GM18498 (cell line): ENCODE data around the gene WBP2NL.
"Not testable (repeated sequence)": the region's sequence is repeated elsewhere in the genome, so short reads cannot be mapped to it uniquely, and the experiment has no call there.

Experiments
- ATAC-seq: cut with Tn5 transposase; IDR thresholded peaks from one replicate; pipeline ENCODE4 v1.9.1; 2021; ENCODE audit warnings: mild to moderate bottlenecking, moderate library complexity; ENCODE audit not compliant: unreplicated experiment

WBP2NL gene

GRCh38 chr22:41998361-41999261, at the start of gene WBP2NL:
TSS of gene WBP2NL (plus strand) at chr22:41998788. CDS start at chr22:41998819, 31 bp downstream.
- peak; percentile 90 for ATAC-seq

- not testable (repeated sequence) for ATAC-seq
Observed at GRCh38 chr22:41948928-41949296, 49.7 kb upstream of the WBP2NL start.

GRCh38 chr22:41949297-41949965, 49.2 kb upstream of the WBP2NL start:
- no peak for ATAC-seq

DNA sequence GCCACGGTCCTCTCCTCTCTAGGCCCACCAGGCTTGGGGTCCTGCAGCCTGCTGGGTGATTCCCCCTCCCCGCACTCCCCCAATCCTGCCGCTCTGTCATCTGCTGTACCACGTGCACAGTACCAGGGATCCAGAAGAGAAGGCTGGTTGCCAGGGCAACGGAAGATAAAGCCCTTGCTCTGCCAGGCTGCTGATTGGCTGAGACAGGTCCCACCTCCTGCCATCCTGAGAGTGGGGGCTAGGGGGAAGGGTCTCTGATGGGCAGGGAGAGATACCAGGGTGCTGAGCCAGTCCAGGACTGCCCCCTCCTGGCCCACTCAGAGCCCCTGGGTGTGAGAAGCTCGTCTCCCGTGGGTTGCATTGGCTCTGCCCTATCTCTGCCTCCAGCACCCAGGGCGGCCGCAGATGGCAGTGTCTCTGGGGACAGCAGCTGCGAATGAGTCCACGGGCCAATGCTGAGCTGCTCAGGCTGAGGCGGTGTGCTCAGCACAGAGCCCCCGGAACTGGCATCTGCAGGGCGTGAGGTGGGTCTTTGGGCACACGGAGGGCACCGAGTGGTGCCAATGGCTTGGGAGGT, 46.6 kb upstream of the WBP2NL start, which contains the start of gene SMIM45:
TSS of gene SMIM45 (plus strand) at position 253 of the 577 bp plus-strand sequence.
- no peak for ATAC-seq

DNA sequence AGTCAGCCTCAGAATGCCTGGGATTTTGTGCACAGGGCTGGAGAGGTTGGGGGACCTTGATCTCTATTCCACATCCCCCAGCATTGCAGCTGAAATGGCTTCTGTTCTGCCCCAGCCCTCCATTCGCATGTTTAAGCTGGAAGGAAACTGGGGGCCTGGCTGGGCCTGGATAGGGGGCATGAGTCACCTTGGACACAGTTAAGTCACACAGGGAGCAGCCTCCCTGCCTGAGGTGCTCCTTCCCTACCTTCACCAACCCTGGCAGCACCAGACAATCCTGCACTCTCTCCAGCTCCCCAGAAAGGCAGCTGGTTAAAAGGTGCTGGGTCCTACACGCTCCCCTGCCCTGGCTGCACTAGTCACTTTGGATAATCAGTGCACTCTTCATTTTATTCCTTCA, 45.9 kb upstream of the WBP2NL start:
- ATAC-seq, result no peak

GRCh38 chr22:41957941-41958556, 40.5 kb upstream of the WBP2NL start:
- peak; percentile 5 for ATAC-seq

DNA sequence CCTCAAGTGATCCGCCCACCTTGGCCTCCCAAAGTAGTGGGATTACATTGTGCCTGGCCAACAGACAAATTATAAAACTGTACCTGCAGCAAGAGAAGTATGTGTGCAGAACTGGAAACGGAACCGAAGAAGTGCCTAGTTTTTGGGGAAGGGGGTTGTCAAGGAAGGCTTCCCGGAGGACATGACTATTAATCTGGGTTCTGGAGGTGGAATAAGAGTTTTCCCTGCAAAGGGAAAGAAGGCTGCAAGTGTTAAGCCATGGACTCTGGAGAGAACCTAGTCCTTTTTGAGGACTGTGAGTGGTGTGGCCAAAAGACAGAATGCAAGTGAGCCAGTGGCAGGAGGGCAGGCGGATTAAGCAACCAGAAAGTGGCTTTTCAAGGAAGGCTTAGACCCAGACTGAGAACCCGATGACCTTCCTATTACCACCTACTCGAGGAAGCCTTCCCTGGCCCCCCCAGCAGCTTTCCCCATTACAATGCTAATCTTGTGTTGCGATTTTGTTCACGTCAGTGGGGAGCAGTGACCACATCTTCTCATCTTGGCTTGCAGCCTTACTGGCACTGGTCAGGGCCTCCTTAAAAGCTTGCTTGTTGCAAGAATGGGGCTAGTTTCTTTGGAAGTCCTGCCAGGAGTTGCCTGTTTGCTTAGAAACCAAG, 35.0 kb upstream of the WBP2NL start:
- no peak for ATAC-seq

- no peak for ATAC-seq
Observed at GRCh38 chr22:41964112-41964491, 34.5 kb upstream of the WBP2NL start.

GRCh38 chr22:41966225-41966606, 32.4 kb upstream of the WBP2NL start:
- no peak for ATAC-seq

DNA sequence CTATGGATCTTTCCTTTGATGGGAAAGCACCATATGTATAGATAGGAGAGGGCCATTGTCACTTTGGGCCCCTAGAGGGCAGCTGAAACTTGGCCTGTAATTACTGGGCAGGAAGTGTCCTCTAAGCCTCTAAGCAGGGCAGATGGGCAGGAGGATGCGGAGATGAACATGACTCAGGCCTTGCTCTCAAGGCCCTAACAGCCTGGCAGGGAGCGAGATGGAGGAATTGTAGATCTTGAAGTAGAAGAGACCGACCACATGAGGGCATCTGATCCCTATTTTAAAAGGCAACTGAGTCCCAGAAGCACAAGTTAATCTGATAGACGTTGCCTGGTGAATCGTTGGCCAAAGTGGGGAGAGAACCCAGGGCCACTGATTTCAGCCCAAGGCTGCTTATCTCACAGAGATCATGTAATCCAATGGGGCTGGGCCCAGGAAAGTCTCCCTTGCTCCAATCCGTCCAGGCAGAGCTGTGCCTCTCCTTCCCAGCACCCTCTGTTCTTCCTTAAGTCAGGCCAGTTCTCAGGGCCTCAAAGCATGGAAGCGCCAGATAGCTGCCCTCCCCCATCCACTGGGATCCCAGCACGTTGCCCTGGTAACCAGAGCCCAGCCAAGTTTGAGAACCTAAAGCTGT, 31.9 kb upstream of the WBP2NL start:
- ATAC-seq, result no peak

GRCh38 chr22:41968601-41969000, 30.0 kb upstream of the WBP2NL start:
- ATAC-seq, result no peak

DNA sequence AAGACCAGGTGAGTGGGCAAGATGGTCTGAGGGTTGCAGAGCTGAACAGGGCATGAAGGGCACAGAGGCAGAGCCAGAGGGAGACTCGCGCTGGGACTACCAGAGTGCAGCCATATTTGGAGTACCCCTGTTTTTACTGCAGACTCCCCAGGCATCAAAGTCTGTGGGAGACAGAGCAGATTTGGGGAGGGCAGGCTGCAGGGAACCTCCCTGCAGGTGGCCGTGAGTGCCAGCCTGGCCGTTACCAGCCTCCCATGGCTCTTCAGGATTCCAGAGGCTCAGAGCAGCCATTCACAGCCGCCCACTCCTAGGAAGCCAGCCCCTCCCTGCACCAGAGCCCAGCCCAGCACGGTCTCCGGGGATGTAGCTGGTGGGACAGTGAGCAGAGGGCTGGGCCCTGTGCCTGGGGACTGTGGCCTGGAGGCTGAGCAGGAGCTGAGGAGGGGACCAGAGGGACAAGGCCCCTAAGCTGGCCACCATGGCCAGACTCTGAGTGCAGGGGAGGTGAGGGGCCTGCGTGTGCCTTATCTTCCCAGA, 29.4 kb upstream of the WBP2NL start, which contains the start of gene SEPTIN3:
TSS of gene SEPTIN3 (plus strand) at position 334 of the 537 bp plus-strand sequence. CDS start 2,050 bp downstream, outside the sequence.
- no peak for ATAC-seq

GRCh38 chr22:41970601-41971000, 28.0 kb upstream of the WBP2NL start:
- no peak for ATAC-seq

DNA sequence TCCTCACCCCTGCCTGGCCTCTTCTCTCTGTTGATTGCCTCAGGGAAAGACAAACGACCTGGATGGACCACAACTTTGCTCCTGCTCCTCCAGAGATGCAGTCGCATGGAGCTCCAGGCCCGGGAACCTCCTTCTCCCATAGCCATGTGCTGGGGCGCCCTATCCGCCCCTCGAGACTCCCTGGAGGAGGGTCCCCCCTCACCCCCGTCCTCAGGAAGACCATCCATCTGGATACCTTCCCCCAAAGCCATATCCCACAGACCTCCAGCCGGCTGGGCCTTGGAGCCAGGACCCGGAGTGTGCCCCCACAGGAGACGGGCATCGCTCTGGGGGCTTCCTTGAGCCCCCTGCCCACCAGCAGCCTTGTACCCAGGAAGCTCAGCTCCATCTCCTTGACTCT, 27.2 kb upstream of the WBP2NL start:
- ATAC-seq, result no peak

- ATAC-seq, result no peak
Observed at GRCh38 chr22:41974691-41975290, 23.8 kb upstream of the WBP2NL start.

GRCh38 chr22:41975299-41976069, 23.1 kb upstream of the WBP2NL start:
- ATAC-seq, result no peak

DNA sequence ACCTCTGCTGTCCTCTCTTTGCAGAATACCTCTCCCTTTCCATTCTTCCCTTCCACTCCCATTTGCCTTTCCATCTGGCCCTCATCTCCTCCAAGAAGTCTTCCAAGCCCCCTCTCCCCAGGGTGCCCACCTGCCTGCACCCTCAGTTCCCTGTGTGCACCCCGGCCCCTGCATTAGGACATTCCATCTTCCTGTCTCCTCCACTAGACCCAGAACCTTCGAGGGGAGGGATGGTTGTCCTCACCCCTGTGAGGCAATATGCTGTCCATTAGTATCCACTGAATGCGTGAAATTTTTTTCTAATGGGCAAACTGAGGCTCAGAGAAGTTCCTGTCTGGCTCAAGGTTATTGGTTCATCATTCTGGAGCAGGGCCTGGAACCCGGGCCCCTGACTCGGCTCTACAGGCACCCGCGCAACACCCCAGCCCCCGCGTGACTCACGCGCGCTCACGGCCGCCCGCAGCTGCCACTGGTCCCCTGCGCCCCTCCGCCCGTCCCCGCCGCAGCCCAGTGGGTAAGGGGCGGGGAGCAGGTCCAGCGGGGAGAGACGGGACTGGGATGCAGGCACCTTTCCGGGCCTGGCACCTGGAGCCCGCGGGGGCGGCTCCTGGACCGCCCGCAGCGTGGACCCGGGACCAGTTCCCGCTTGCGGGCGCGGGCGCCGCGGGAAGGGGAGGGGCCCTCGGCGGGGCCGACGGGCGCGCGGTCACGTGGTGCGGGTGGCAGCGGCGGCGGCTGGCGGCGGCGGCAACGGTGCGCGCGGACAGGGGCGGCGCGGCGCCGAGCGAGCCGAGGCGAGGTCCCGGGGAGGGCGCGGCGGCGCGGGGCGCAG, 22.3 kb upstream of the WBP2NL start:
- ATAC-seq, result no peak
